Measurements from ENCODE around the gene FBXL19. TPM values are rescaled to one million over a fixed set of nuclear protein-coding genes. Genes with fewer than 3 reads are reported as not detected.

Gene FBXL19
- total and polyA plus RNA-seq, 2 experiments from 2014 or later: 2.1 to 19.4 TPM

GRCh38 chr16:30956601-30957455 lies 33.5 kb downstream of the FBXL19 start:
- peak overlapping the region; percentile 100 for H3K27ac ChIP-seq
- peaks cover 20% of the 10 kb centered on the region for H3K79me2 ChIP-seq
- peak overlapping the region; percentile 97 for H2AFZ ChIP-seq
- H4K20me1 ChIP-seq (ENCODE audit: insufficient read depth, poor library complexity, severe bottlenecking): peaks cover 5% of the 10 kb centered on the region
- H3K27me3 ChIP-seq: no peaks in the 10 kb centered on the region
- H3K36me3 ChIP-seq (replicated peaks; ENCODE audit: insufficient read depth, low read depth): no peaks in the 10 kb centered on the region
- H3K4me1 ChIP-seq (ENCODE audit: insufficient read depth): peaks cover 8% of the 10 kb centered on the region
- peak overlapping the region; percentile 93 for H3K4me3 ChIP-seq
- TF ChIP-seq CTCF (IDR thresholded peaks at IDR 0.05; ENCODE audit: poor library complexity): peak; percentile 21
- no peak for TF ChIP-seq EZH2phosphoT487 (IDR thresholded peaks at IDR 0.05; ENCODE audit: low read depth, severe bottlenecking, unreplicated experiment)
- DNase-seq (ENCODE audit: low spot score): peak; percentile 93
- no peaks in the 10 kb centered on the region for H3K9me2 ChIP-seq (replicated peaks; ENCODE audit: insufficient read depth)
- 37% methylated on average over 38 of the region's 42 CpGs for WGBS (ENCODE audit: low lambda C conversion rate, missing lambda C conversion rate)
- no peaks in the 10 kb centered on the region for H3K9me3 ChIP-seq (ENCODE audit: low read depth)
- peak overlapping the region; percentile 80 for H3K4me2 ChIP-seq

GRCh38 chr16:30957456-30958174 lies 34.2 kb downstream of the FBXL19 start, which contains the start of gene SETD1A:
SETD1A (plus strand) TSS chr16:30957754; CDS start chr16:30958732, 978 bp downstream.
- no peaks in the 10 kb centered on the region for H3K9me3 ChIP-seq (ENCODE audit: low read depth)
- TF ChIP-seq EZH2phosphoT487 (IDR thresholded peaks at IDR 0.05; ENCODE audit: low read depth, severe bottlenecking, unreplicated experiment) (no peak), EZH2 (IDR thresholded peaks at IDR 0.05; ENCODE audit: borderline replicate concordance) (no peak), CTCF (IDR thresholded peaks at IDR 0.05; ENCODE audit: poor library complexity) (no peak)
- peaks cover 8% of the 10 kb centered on the region for H3K4me1 ChIP-seq (ENCODE audit: insufficient read depth)
- peak within 1 kb of the TSS; percentile 97 for H3K4me2 ChIP-seq
- H3K27ac ChIP-seq: peak within 1 kb of the TSS; percentile 100
- H2AFZ ChIP-seq: peak within 1 kb of the TSS; percentile 97
- H3K79me2 ChIP-seq: peaks cover 20% of the 10 kb centered on the region
- H3K27me3 ChIP-seq: no peaks in the 10 kb centered on the region
- H3K9me2 ChIP-seq (replicated peaks; ENCODE audit: insufficient read depth): no peaks in the 10 kb centered on the region
- H4K20me1 ChIP-seq (ENCODE audit: insufficient read depth, poor library complexity, severe bottlenecking): peaks cover 5% of the 10 kb centered on the region
- peak within 1 kb of the TSS; percentile 93 for H3K4me3 ChIP-seq
- under 1% methylated on average over 35 of the region's 85 CpGs for WGBS (ENCODE audit: low lambda C conversion rate, missing lambda C conversion rate)
- peaks cover 3% of the 10 kb centered on the region for H3K36me3 ChIP-seq (replicated peaks; ENCODE audit: insufficient read depth, low read depth)
- DNase-seq (ENCODE audit: low spot score): peak; percentile 98

- peaks cover 8% of the 10 kb centered on the region for H3K4me1 ChIP-seq (ENCODE audit: insufficient read depth)
- 25% methylated on average over 37 of the region's 55 CpGs for WGBS (ENCODE audit: low lambda C conversion rate, missing lambda C conversion rate)
- peak overlapping the region; percentile 93 for H3K4me3 ChIP-seq
- H3K79me2 ChIP-seq: peaks cover 20% of the 10 kb centered on the region
- TF ChIP-seq CTCF (IDR thresholded peaks at IDR 0.05; ENCODE audit: poor library complexity) (no peak), EZH2phosphoT487 (IDR thresholded peaks at IDR 0.05; ENCODE audit: low read depth, severe bottlenecking, unreplicated experiment) (no peak), EZH2 (IDR thresholded peaks at IDR 0.05; ENCODE audit: borderline replicate concordance) (no peak)
- DNase-seq (ENCODE audit: low spot score): peak; percentile 80
- H3K4me2 ChIP-seq: peak overlapping the region; percentile 97
- H4K20me1 ChIP-seq (ENCODE audit: insufficient read depth, poor library complexity, severe bottlenecking): peaks cover 5% of the 10 kb centered on the region
- H2AFZ ChIP-seq: peak overlapping the region; percentile 74
- peaks cover 3% of the 10 kb centered on the region for H3K36me3 ChIP-seq (replicated peaks; ENCODE audit: insufficient read depth, low read depth)
- no peaks in the 10 kb centered on the region for H3K27me3 ChIP-seq
- no peaks in the 10 kb centered on the region for H3K9me2 ChIP-seq (replicated peaks; ENCODE audit: insufficient read depth)
- peak overlapping the region; percentile 100 for H3K27ac ChIP-seq
- no peaks in the 10 kb centered on the region for H3K9me3 ChIP-seq (ENCODE audit: low read depth)
Measured at GRCh38 chr16:30958175-30959079, 35.1 kb downstream of the FBXL19 start.

Measured in hepatocyte (in vitro differentiated cells).